Caco-2 (cell line): Measurements from ENCODE around the gene ADGRL3. TPM values are rescaled to one million over a fixed set of nuclear protein-coding genes. Genes with fewer than 3 reads are reported as not detected.

Experiments used
- BruUV-seq: library from RNA; stranded (reverse); fragments of 400-500 nt; replicated peaks from 2 replicates; lab custom pipeline; 2021; lab: Mats Ljungman, UMichigan
- CTCF ChIA-PET: fragments of 300-600 bp; sonication (Branson Sonifier 250); formaldehyde crosslinking; loops from one replicate; lab custom pipeline; 2022; ENCODE audit warnings: antibody characterized with exemption; lab: Charles Lee
- POLR2A ChIA-PET: fragments of 300-600 bp; sonication (Branson Sonifier 250); formaldehyde crosslinking; loops from one replicate; lab custom pipeline; 2022; ENCODE audit warnings: antibody characterized with exemption; lab: Charles Lee
- DNase-seq, 2 experiments: peaks; one replicate each; pipeline versions ENCODE4 v3.0.0 to v3.0.0-alpha.2; 2020 to 2022
- H3K27me3 ChIP-seq: replicated peaks from 2 replicates; pipeline ENCODE4 v1.6.0; 2011; ENCODE audit warnings: low read length; ENCODE audit not compliant: control insufficient read depth, insufficient read depth
- H3K36me3 ChIP-seq: 2 replicates; pipeline ENCODE4 v1.5.1; 2011; ENCODE audit warnings: low read length; ENCODE audit not compliant: control insufficient read depth, insufficient read depth
- H3K4me1 ChIP-seq: fragments of 250-450 bp; sonication (Bioruptor Pico); 2 replicates; pipeline ENCODE4 v1.5.1; 2020; ENCODE audit warnings: mild to moderate bottlenecking
- H3K4me3 ChIP-seq: 2 replicates; pipeline ENCODE4 v1.5.1; 2011; ENCODE audit warnings: low read depth, mild to moderate bottlenecking, control low read depth, low read length
- H3K9me3 ChIP-seq: fragments of 250-450 bp; sonication (Bioruptor Pico); 2 replicates; pipeline ENCODE4 v1.5.1; 2020; ENCODE audit warnings: mild to moderate bottlenecking, moderate library complexity
- H3K27ac Mint-ChIP-seq: one replicate; pipeline ENCODE4 v1.8.0; 2022; ENCODE audit warnings: mixed read lengths; ENCODE audit not compliant: unreplicated experiment
- H3K27me3 Mint-ChIP-seq: one replicate; pipeline ENCODE4 v1.8.0; 2022; ENCODE audit warnings: mixed read lengths; ENCODE audit not compliant: insufficient read depth, unreplicated experiment
- H3K36me3 Mint-ChIP-seq: one replicate; pipeline ENCODE4 v1.8.0; 2022; ENCODE audit warnings: mild to moderate bottlenecking, mixed read lengths; ENCODE audit not compliant: insufficient read depth, unreplicated experiment
- H3K4me1 Mint-ChIP-seq: one replicate; pipeline ENCODE4 v1.8.0; 2022; ENCODE audit warnings: low read depth, mixed read lengths; ENCODE audit not compliant: unreplicated experiment
- H3K4me3 Mint-ChIP-seq: one replicate; pipeline ENCODE4 v1.8.0; 2022; ENCODE audit warnings: mild to moderate bottlenecking, moderate library complexity, mixed read lengths; ENCODE audit not compliant: unreplicated experiment
- H3K9me3 Mint-ChIP-seq: one replicate; pipeline ENCODE4 v1.8.0; 2022; ENCODE audit warnings: mixed read lengths; ENCODE audit not compliant: unreplicated experiment
- CTCF ChIP-seq, 2 experiments: fragments of 200-600 bp in 1 of 2; IDR thresholded peaks; 1 replicate in 1 of 2; 2 replicates in 1 of 2; pipeline versions ENCODE4 v1.5.1 to v1.8.0; 2011 to 2022; ENCODE audit warnings: antibody characterized with exemption in 1 of 2, control low read depth in 1 of 2, inconsistent platforms in 1 of 2, low read depth in 1 of 2, low read length in 1 of 2, mild to moderate bottlenecking in 1 of 2, moderate library complexity in 1 of 2; ENCODE audit not compliant: insufficient read depth in 1 of 2, severe bottlenecking in 1 of 2, unreplicated experiment in 1 of 2
- intact Hi-C: fragments of 100-400 bp; cut with micrococcal nuclease; formaldehyde crosslinking; loops from one replicate; pipeline ENCODE4 v1.10.0; 2022; ENCODE audit not compliant: unreplicated experiment
- total RNA-seq: library from RNA; stranded (reverse); gene quantifications from 2 replicates; pipeline ENCODE4 v1.2.3, GENCODE V29; 2022

ADGRL3 gene
- total RNA-seq, 1 experiment from 2014 or later: 1.5 TPM

GRCh38 chr4:62126064-62126732, 926.1 kb downstream of the ADGRL3 start:
- no peaks in the 10 kb centered on the region for H3K27me3 Mint-ChIP-seq
- no peaks in the 10 kb centered on the region for H3K27me3 ChIP-seq
- no TSS peak for BruUV-seq
- CTCF ChIA-PET: no interaction called here
- H3K4me3 ChIP-seq: no peak overlapping the region
- H3K4me1 Mint-ChIP-seq: no peaks in the 10 kb centered on the region
- no peak for DNase-seq
- POLR2A ChIA-PET: no interaction called here
- H3K27ac Mint-ChIP-seq: no peak overlapping the region
- intact Hi-C loops: no loop called here
- H3K36me3 ChIP-seq: no peaks in the 10 kb centered on the region
- no peaks in the 10 kb centered on the region for H3K4me1 ChIP-seq
- no peaks in the 10 kb centered on the region for H3K36me3 Mint-ChIP-seq
- no peak overlapping the region for H3K4me3 Mint-ChIP-seq
- no peak for TF ChIP-seq CTCF (IDR thresholded peaks at IDR 0.05; ENCODE audit: insufficient read depth in 1 of 2, low read depth in 1 of 2, low read length in 1 of 2, severe bottlenecking in 1 of 2, unreplicated experiment in 1 of 2)
- H3K9me3 Mint-ChIP-seq: peaks cover 10% of the 10 kb centered on the region
- no peaks in the 10 kb centered on the region for H3K9me3 ChIP-seq
